Measurements from ENCODE around the gene ANKRD2. TPM values are rescaled to one million over a fixed set of nuclear protein-coding genes. Genes with fewer than 3 reads are reported as not detected.

Gene ANKRD2
- total and polyA plus RNA-seq, 4 donors = 1.2 to 3.1 (median 3.0) TPM; not detected in 1

DNA sequence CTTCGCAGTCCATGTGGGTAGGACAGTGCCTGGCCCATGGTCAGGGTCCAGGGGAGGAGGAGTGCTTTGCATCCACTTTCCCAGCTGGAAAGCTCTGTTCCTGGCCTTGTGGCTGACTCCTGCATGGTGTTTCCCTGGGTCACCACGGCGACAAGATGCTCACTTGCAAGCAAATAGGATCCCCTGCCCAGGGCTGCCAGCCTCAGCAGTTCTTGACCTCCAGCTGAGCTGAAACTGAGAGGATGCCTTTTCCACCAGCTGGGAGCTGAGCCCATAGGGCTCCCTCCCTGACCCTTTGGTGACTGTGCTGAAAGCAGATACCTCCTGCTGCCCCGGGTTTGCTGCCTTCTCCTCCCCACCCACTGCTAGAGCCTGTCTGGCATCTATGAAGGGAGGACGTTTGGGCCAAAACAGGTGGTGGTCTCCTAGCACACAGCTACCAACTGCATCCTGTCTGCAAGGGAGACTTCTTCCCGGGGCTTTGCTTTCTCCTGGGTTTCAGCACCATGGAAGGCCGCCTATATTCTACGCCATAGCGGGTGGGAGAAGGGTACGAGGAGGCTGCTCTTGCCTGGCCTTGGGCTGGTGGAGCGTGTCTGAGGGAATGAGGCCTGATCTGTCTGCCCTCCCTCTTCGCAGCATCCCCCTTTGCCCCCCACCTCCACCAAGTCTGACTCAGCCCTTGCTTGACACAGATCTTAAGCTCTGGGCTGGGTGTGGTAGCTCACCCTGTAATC is 39.5 kb upstream of the ANKRD2 start:
- DNase-seq (no peak), ATAC-seq (ENCODE audit: insufficient read depth, low FRiP score) (no peak)
- no peak overlapping the region for H3K4me3 ChIP-seq
- TF ChIP-seq, protein P1, sequence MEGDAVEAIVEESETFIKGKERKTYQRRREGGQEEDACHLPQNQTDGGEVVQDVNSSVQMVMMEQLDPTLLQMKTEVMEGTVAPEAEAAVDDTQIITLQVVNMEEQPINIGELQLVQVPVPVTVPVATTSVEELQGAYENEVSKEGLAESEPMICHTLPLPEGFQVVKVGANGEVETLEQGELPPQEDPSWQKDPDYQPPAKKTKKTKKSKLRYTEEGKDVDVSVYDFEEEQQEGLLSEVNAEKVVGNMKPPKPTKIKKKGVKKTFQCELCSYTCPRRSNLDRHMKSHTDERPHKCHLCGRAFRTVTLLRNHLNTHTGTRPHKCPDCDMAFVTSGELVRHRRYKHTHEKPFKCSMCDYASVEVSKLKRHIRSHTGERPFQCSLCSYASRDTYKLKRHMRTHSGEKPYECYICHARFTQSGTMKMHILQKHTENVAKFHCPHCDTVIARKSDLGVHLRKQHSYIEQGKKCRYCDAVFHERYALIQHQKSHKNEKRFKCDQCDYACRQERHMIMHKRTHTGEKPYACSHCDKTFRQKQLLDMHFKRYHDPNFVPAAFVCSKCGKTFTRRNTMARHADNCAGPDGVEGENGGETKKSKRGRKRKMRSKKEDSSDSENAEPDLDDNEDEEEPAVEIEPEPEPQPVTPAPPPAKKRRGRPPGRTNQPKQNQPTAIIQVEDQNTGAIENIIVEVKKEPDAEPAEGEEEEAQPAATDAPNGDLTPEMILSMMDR (IDR thresholded peaks at IDR 0.05; ENCODE audit: control extremely low read depth, extremely low read depth) = no peak
- H3K36me3 ChIP-seq (ENCODE audit: control insufficient read depth in 4 of 4, insufficient read depth in 4 of 4, low read length in 4 of 4) = no peaks in the 10 kb centered on the region
- H3K9ac ChIP-seq (ENCODE audit: insufficient read depth in 1 of 2, low read length in 2 of 2) = no peak overlapping the region
- WGBS, 2 donors = 80 to 85% methylated on average over 12 of the region's 12 CpGs
- H3K27me3 ChIP-seq (ENCODE audit: control insufficient read depth in 3 of 3, insufficient read depth in 3 of 3, low read length in 2 of 3) = no peaks in the 10 kb centered on the region
- peaks cover 0 to 9% (median 0%) of the 10 kb centered on the region in 5 donors for H3K4me1 ChIP-seq (ENCODE audit: control insufficient read depth in 5 of 5, insufficient read depth in 5 of 5, low read length in 5 of 5)
- no peaks in the 10 kb centered on the region for H3K9me3 ChIP-seq (ENCODE audit: control insufficient read depth in 4 of 4, insufficient read depth in 3 of 4, low read length in 3 of 4)
- no peak overlapping the region for H3K27ac ChIP-seq (ENCODE audit: low read depth in 1 of 2, low read length in 1 of 2)

DNA sequence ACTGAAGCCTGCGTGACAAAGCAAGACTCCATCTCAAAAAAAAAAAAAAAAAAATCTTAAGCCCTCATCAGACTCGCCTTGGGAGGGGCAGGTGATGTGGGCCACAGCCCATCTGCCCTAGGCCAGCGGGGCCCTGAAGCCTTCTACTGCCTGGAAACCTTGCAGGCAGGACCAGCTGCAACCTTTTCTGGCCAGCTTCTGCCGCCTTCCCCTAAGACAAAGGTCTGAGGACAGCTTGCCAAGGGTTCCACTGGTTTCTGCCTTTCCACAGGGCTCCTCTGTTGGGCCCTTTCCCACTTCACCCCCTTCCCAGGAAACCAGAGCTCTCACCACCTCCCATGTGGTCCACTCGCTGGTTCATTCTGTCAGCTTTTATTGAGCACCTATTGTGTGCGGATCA is 38.7 kb upstream of the ANKRD2 start:
- DNase-seq = no peak
- Histone ChIP-seq H3K4me1 (ENCODE audit: control insufficient read depth in 5 of 5, insufficient read depth in 5 of 5, low read length in 5 of 5) (peaks cover 0 to 9% (median 0%) of the 10 kb centered on the region in 5 donors), H3K9ac (ENCODE audit: insufficient read depth in 1 of 2, low read length in 2 of 2) (no peak overlapping the region), H3K4me3 (no peak overlapping the region), H3K9me3 (ENCODE audit: control insufficient read depth in 4 of 4, insufficient read depth in 3 of 4, low read length in 3 of 4) (no peaks in the 10 kb centered on the region), H3K36me3 (ENCODE audit: control insufficient read depth in 4 of 4, insufficient read depth in 4 of 4, low read length in 4 of 4) (no peaks in the 10 kb centered on the region), H3K27ac (ENCODE audit: low read depth in 1 of 2, low read length in 1 of 2) (no peak overlapping the region), H3K27me3 (ENCODE audit: control insufficient read depth in 3 of 3, insufficient read depth in 3 of 3, low read length in 2 of 3) (no peaks in the 10 kb centered on the region)
- no peak for ATAC-seq (ENCODE audit: insufficient read depth, low FRiP score)
- WGBS, 2 donors = 79 to 88% methylated on average over 6 of the region's 6 CpGs
- TF ChIP-seq, protein P1 (IDR thresholded peaks at IDR 0.05; ENCODE audit: control extremely low read depth, extremely low read depth) = no peak

DNA sequence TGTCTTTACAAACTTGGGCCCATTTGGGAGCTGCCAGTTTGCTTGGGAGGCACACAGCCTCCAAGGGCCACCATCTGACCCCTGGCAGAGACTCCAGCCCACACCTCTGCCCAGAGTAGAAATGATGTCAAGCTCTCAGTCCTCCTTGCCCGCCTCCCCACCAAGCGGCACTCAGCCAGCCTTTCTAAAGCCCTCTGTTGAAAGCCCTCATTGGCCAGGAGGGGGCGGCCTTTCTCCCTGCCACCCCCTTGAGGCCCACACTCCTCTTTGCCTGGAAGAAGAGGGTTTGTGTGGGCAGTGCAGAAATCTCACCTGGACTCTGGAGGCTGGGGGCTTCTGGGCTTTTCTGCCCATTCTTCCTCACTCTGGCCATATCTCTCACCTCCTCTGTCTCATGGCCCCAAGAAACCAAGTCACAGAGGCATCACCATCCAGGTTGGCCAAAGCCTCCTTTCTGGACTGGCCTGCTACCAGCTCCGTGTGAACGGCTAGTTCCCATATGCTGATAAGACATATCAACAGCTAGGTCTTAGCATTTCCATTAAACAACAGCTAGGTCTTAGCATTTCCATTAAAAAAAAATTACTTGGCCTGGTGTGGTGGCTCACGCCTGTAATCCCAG is 37.7 kb upstream of the ANKRD2 start:
- H3K27me3 ChIP-seq (ENCODE audit: control insufficient read depth in 3 of 3, insufficient read depth in 3 of 3, low read length in 2 of 3) = no peaks in the 10 kb centered on the region
- no peak overlapping the region for H3K27ac ChIP-seq (ENCODE audit: low read depth in 1 of 2, low read length in 1 of 2)
- no peak for DNase-seq
- ATAC-seq (ENCODE audit: insufficient read depth, low FRiP score) = no peak
- H3K4me1 ChIP-seq (ENCODE audit: control insufficient read depth in 5 of 5, insufficient read depth in 5 of 5, low read length in 5 of 5) = peaks cover 0 to 11% (median 4%) of the 10 kb centered on the region in 5 donors
- TF ChIP-seq, protein P1 (IDR thresholded peaks at IDR 0.05; ENCODE audit: control extremely low read depth, extremely low read depth) = no peak
- WGBS, 2 donors = 82% methylated on average over 6 of the region's 6 CpGs
- no peak overlapping the region for H3K4me3 ChIP-seq
- H3K9me3 ChIP-seq (ENCODE audit: control insufficient read depth in 4 of 4, insufficient read depth in 3 of 4, low read length in 3 of 4) = no peaks in the 10 kb centered on the region
- H3K9ac ChIP-seq (ENCODE audit: insufficient read depth in 1 of 2, low read length in 2 of 2) = no peak overlapping the region
- no peaks in the 10 kb centered on the region for H3K36me3 ChIP-seq (ENCODE audit: control insufficient read depth in 4 of 4, insufficient read depth in 4 of 4, low read length in 4 of 4)
